HG03103 (cell line): ENCODE results near the gene RHOV.
A peak's percentile ranks its signal among the peaks of the same experiment; 100 is the strongest.

Source experiments
- ATAC-seq: cut with Tn5 transposase; IDR thresholded peaks from one replicate; pipeline ENCODE4 v1.9.1; 2021; ENCODE audit warnings: low read depth; ENCODE audit not compliant: unreplicated experiment

The RHOV gene, protein sequence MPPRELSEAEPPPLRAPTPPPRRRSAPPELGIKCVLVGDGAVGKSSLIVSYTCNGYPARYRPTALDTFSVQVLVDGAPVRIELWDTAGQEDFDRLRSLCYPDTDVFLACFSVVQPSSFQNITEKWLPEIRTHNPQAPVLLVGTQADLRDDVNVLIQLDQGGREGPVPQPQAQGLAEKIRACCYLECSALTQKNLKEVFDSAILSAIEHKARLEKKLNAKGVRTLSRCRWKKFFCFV

DNA sequence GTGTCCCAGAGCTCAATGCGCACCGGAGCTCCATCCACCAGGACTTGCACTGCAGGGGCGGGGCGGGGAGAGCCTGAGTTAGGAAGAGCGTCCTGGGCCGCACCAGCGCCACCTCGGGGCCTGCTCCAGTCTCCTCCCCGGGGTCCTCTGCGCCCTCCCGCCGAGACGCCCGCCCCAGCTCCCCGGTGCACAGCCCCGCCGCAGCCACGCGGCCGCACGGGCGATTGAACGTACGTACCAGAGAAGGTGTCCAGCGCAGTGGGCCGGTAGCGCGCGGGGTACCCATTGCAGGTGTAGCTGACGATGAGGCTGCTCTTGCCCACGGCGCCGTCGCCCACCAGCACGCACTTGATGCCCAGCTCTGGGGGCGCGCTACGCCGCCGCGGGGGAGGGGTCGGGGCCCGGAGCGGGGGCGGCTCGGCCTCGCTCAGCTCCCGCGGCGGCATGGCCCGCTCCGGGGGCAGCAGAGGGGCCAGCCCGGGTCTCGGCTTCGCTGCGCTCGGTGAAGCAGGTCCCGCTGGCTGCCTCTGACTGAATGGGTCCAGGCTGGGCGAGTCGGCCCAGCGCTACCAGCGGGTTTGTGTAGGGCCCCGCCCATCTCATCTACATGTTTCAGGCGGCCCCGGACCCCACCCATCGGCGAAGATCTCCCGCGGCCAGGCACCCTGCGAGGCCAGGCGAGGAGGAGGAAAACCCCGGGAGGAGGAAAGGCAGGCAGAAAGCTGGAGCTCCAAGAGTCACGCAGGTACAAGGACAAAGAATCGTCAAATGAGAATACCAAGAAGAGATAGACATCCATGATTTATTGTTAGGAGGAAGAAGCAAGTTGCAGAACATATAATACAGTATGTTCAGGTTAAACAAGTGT is at the start of gene RHOV:
Gene RHOV (minus strand): TSS at position 541 of the 868 bp plus-strand sequence. CDS start 95 bp downstream, at position 446.
- peak; percentile 59 for ATAC-seq

DNA sequence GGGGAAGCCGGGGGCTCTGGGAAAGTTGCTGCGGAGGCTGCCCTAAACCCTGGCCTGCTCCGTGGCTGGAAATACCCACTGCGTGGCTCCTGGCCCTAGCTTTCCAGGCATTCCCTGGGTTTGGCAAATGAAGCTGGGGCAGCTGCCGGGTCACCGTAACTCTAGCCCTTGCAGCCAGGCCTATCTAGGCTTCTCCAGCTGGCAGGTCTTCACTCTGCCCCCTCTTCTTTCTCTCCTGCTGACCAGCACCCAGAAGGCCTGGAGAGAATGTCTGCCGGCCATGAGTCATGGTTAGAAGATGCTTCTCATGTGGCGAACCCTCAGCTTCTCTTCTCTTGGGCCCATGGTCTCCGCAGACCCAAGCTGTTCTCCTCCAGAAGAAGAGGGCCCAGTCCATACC is 49.5 kb upstream of the RHOV start:
- no peak for ATAC-seq

- no peak for ATAC-seq
These were observed 48.6 kb upstream of the RHOV start for GRCh38 chr15:40922608-40923005.

- ATAC-seq = no peak
These were observed 48.0 kb upstream of the RHOV start for GRCh38 chr15:40921949-40922607.

DNA sequence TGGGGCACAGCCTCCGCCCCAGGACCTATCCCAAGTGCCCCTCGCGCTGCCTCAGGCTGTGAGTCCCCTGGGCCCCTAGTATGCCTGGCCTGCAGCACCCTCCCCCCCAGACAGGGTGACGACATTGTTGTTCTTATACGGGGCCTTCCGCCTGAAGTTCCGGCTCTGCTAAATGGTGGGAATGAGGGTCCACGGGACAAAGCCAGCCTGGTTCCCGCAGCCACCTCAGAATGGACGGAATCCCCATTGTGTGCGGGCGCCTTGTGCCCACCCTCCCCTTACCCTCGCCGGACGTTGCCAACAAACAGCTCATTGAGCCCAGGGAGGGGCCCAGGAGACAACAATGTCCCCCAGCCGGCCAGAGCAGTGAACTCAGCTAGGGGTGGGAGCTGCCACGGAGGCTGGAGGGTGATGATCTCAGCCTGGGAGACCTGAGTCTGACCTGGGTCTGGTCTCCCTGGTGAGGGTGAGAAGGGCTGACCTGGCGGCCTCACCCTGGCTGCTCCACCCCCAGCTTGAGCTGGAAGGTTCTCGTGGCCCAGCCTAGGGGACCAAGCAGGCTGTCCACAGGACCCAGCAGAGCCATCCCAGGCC is 44.9 kb upstream of the RHOV start:
- no peak for ATAC-seq

GRCh38 chr15:40918146-40918798 is 44.2 kb upstream of the RHOV start:
- ATAC-seq = no peak

GRCh38 chr15:40917585-40917984 is 43.6 kb upstream of the RHOV start:
- ATAC-seq = no peak

DNA sequence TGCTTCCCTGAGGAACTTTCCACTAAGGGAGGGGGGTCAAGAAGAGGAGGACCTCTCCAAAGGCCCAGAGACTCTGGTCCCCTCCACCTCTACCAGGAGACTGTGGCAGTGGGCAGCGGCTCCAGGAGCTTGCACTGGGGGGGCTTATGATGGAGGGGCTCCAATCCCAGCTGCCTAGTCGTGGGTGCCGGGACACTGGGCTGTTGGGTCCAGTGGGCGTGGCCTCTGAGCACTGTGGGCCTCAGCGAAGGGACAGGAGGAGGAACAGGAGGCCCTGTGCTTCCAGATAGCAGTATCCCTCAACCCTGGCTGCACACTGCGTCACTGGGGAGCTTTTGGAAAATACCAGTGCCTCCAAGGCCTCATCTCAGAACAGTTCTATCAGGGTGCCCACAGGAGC is 41.6 kb upstream of the RHOV start:
- ATAC-seq = no peak

- ATAC-seq = no peak
These were observed 41.2 kb upstream of the RHOV start for GRCh38 chr15:40915116-40915661.

GRCh38 chr15:40914486-40914885 is 40.5 kb upstream of the RHOV start:
- no peak for ATAC-seq

DNA sequence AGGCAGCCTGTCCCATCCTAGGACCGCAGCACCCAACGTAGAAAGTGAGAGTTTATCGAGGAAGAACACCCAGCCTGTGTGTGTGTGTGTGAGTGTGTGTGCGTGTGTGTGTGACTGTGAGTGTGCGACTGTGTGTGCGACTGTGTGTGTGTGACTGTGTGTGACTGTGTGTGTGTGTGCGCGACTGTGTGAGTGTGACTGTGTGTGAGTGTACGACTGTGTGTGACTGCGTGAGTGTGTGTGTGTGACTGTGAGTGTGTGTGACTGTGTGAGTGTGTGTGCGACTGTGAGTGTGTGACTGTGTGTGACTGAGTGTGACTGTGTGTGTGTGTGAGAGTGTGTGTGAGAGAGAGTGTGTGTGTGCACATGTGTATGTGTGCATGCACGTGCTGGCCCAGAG is 40.0 kb upstream of the RHOV start:
- ATAC-seq = no peak

GRCh38 chr15:40912478-40912877 is 38.4 kb upstream of the RHOV start:
- ATAC-seq = no peak

GRCh38 chr15:40911693-40912092 is 37.7 kb upstream of the RHOV start:
- no peak for ATAC-seq

DNA sequence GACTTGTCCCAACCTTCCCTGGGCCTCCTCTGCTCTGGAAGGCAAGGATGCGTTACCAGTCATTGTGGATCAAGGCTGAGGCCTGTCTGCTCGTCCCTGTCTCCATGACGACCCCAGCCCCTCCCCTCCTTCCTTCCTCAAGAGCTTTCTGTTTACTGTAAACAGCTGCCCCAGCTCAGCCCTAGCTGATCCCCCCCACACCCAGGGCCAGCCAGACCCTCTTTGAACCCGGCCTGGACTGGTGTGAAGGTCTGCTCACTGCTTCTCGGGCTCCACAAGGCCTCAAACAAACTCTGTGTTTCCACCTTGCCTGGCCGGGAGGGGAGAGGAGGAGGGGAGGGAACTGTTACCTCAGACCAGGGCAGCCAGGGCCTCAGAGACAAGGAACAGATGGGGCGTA is 37.1 kb upstream of the RHOV start:
- ATAC-seq = no peak

GRCh38 chr15:40909662-40910630 is 35.9 kb upstream of the RHOV start:
- no peak for ATAC-seq

DNA sequence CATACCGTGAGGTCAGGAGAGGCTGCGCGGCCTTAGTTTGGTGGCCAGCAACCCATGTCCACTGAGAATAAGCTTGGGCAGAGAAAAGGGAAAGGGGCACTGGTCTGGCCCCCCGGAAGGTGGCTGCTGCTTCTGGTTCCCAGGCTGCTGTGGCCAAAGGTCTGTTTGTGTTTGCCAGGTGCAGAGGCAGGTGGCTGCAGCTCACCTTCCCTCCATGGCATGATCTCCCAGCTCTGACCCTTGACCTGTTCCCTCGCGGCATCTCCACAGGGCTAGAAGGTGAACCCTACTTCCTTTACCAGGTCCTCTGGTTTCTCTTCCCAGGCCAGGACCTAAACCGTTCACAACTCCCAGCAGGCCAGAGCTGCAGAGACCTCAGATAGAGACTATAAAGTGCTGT is 34.1 kb upstream of the RHOV start:
- ATAC-seq = no peak

DNA sequence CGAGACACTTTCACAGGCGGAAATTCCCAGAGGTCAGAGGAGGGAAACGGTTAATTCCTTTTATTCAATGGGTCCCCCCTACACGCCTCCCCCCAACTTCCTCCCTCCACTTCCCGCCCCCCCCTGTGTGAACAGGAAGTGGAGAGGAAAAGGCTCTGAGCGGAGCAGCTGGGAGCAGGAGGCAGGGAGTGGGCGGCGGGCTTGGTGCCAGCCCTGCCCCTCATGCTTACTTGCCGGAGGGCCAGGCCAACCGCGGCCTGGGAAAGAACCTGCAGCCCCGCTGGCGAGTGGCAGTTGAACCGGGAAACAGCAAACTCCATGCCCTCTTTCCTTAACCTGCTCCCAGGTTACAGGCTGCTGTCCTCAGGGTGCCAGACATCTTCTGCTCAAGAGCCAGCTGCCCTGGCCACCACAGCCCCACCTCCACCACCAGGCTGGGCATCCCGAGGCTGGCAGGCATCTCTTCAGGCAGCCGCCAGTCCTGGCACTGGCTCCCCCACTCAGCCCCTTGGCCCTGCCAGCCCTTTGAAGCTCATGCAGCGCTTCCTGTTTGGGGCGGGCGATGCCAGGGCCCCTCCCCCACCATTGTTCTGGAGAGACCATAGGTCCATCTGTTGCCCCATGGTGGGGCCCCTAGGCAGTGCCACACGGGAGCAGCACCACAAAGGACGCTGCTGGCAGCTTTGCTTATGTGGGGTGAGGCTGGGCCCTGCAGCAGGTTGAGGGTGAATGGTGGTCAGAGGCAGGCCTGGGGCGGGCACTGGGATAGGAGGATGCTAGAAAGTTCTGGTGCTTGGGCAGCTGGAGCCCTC is 33.2 kb upstream of the RHOV start:
- ATAC-seq = no peak
